HG03432 (cell line): ENCODE data around the gene DPYD.

Experiments used
- ATAC-seq: cut with Tn5 transposase; IDR thresholded peaks from one replicate; pipeline ENCODE4 v1.9.1; 2021; ENCODE audit warnings: mild to moderate bottlenecking, moderate library complexity; ENCODE audit not compliant: unreplicated experiment

DPYD gene

GRCh38 chr1:97907886-97908285 lies 12.9 kb downstream of the DPYD start:
- no peak for ATAC-seq

GRCh38 chr1:97906567-97907241 lies 14.1 kb downstream of the DPYD start:
- no peak for ATAC-seq

- ATAC-seq, result no peak
These were observed 15.5 kb downstream of the DPYD start for GRCh38 chr1:97905141-97905940.

GRCh38 chr1:97904534-97904933 lies 16.3 kb downstream of the DPYD start:
- no peak for ATAC-seq

- ATAC-seq, result no peak
These were observed 17.2 kb downstream of the DPYD start for GRCh38 chr1:97903626-97904025.

- no peak for ATAC-seq
These were observed 18.8 kb downstream of the DPYD start for GRCh38 chr1:97902067-97902466.

- no peak for ATAC-seq
These were observed 19.7 kb downstream of the DPYD start for GRCh38 chr1:97901017-97901658.

- ATAC-seq, result no peak
These were observed 21.9 kb downstream of the DPYD start for GRCh38 chr1:97898948-97899347.

GRCh38 chr1:97895278-97895677 lies 25.6 kb downstream of the DPYD start:
- no peak for ATAC-seq

GRCh38 chr1:97893844-97894243 lies 27.0 kb downstream of the DPYD start:
- no peak for ATAC-seq

GRCh38 chr1:97886199-97886598 lies 34.6 kb downstream of the DPYD start:
- ATAC-seq, result no peak

GRCh38 chr1:97883823-97884222 lies 37.0 kb downstream of the DPYD start:
- no peak for ATAC-seq

- no peak for ATAC-seq
These were observed 43.5 kb downstream of the DPYD start for GRCh38 chr1:97877307-97877706.

- no peak for ATAC-seq
These were observed 44.8 kb downstream of the DPYD start for GRCh38 chr1:97875996-97876395.

GRCh38 chr1:97870589-97870988 lies 50.2 kb downstream of the DPYD start:
- no peak for ATAC-seq

- ATAC-seq, result no peak
These were observed 51.4 kb downstream of the DPYD start for GRCh38 chr1:97869441-97869840.

GRCh38 chr1:97867127-97867526 lies 53.7 kb downstream of the DPYD start:
- ATAC-seq, result no peak

GRCh38 chr1:97864615-97865014 lies 56.2 kb downstream of the DPYD start:
- peak; percentile 58 for ATAC-seq

- no peak for ATAC-seq
These were observed 67.6 kb downstream of the DPYD start for GRCh38 chr1:97853221-97853620.

GRCh38 chr1:97849345-97850340 lies 71.2 kb downstream of the DPYD start:
- ATAC-seq, result peak; percentile 51

GRCh38 chr1:97845805-97846204 lies 75.0 kb downstream of the DPYD start:
- no peak for ATAC-seq
